HG03521 (cell line): Measurements from ENCODE around the gene PON3.
A peak's percentile ranks its signal among the peaks of the same experiment; 100 is the strongest.

Experiments used
- ATAC-seq: cut with Tn5 transposase; IDR thresholded peaks from one replicate; pipeline ENCODE4 v1.9.1; 2021; ENCODE audit warnings: mild to moderate bottlenecking, moderate library complexity; ENCODE audit not compliant: unreplicated experiment

PON3 gene

DNA sequence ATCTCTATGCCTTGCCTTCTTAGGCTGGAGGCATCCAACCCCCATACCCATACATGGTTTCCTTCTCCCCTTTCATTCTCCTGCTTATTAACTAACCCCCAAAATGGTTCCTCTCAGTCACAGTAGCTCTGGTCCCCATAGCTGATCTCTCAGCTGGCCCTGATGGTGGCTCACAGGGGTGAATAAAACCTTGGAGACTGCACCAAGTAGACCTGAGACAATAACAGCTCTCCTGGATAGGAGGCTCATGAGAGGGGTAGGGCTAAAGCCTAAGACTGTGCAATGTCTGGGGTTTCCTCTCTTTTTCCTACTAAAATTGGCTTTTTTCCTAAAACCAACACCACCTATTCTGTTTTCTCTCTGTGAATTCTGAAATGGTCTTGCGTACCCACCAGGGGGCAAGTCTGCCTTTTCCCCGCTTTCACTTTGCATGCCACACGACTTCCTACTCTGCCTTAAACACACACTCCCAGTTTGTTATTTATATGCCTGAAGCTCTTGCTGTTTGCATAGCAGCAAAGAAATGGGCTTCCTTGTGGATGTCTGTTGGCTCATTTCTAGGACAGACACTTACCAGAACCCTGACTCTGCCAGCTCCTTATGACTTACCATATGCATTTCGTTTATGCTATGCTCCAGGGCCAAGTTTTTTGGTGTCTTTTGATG is 53.4 kb downstream of the PON3 start:
- no peak for ATAC-seq

GRCh38 chr7:95342029-95342428 is 54.1 kb downstream of the PON3 start:
- ATAC-seq: no peak

DNA sequence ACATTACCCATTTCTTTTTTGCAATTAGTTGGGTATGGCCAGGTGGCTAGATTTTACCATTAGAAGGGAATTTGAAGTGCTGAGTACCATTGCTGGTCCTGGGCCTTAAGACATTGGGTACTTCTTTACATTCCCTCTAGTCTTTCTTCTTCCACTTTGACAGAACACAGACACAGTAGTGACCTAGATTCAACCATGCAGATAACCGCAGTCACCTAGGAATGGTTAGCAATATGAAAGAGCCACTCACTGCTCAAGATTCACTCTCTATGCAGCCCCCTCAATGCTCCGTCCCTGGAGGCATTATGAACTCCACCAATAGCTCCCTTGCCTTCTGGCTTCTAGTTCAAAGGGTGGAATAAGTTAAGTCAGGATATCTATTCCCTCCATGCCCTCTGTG is 55.7 kb downstream of the PON3 start:
- no peak for ATAC-seq

GRCh38 chr7:95338832-95339231 is 57.3 kb downstream of the PON3 start:
- ATAC-seq: no peak

DNA sequence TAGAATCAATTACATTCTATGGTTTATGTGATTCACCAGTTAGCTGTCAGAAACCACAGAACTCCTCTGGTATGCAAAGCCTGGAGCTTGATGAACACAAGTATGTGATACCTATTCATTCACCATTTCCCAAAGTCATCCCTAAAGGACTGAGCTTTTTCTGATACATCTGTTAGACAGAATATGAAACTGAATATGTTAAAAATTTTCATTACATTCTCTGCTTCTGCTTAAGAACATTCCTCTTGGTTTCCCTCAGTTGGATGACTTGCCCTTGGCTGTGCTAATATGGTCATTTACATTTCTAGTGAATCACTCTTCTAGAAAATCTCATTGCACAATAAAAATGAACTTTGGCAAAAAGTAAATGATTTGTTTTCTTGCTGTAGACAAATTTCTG is 61.1 kb downstream of the PON3 start:
- no peak for ATAC-seq

GRCh38 chr7:95334447-95334846 is 61.7 kb downstream of the PON3 start:
- no peak for ATAC-seq

DNA sequence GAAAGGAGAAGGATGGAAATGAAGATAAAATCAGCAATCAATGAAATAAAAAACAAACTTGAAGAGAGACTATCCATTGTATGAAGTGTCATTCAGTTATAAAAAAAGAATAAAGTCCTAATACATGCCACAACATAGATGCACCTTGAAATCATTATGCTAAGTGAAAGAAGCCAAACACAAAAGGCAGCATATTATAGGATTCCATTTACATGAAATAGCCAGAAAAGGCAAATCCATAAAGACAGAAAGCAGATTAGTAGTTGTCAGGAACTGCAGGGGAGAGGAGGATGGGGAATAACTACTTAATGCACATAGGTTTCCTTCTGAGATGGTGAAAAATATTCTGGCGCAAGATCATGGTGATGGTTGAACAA is 65.2 kb downstream of the PON3 start:
- peak; percentile 12 for ATAC-seq

GRCh38 chr7:95330204-95330960 is 65.8 kb downstream of the PON3 start:
- peak; percentile 89 for ATAC-seq

GRCh38 chr7:95327356-95327755 is 68.8 kb downstream of the PON3 start:
- ATAC-seq: no peak

DNA sequence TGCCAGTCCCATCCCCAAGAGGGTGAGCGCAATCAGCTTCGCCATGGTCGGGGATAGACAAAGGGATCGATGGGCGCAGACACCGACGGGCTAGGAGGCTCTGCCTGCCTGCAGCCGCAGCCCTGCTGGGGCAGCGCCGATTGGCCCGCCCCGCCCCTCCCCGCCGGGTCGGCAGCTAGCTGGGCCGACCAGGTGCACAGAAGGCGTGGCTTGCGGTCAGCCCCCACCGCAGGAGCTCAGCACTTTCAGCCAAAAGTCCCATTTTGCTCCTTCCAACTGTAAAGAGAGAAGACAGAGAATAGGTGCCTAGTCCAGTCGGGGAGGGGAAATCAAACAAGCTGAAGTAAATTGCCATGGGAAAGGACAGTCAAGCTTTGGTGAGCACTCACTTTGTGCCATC is 71.7 kb downstream of the PON3 start, which contains the start of gene PON1:
Gene PON1, minus strand, starts transcription at position 102 of the 400 bp plus-strand sequence. Its CDS starts 57 bp downstream, at position 45.
- ATAC-seq: no peak

GRCh38 chr7:95323410-95324129 is 72.6 kb downstream of the PON3 start:
- no peak for ATAC-seq

DNA sequence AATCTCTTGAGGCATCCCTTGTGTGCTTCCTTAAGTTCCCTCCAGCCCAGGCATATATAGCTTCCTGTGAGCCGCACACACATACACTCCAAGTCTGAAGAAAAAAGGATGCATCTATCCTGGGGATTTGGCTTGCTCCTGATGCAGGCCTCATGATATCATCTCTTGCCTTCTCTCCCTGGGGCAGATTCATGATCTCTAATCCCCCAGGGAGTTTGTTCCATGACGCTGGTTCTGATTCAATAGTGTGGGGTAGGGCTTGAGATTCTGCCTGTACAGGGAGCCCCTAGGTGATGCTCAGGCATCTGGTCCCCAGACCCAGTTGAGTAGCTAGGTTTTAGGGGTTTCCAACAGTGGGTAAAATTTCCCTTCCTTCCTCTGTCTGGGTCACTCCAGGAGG is 73.3 kb downstream of the PON3 start:
- no peak for ATAC-seq

GRCh38 chr7:95322396-95322795 is 73.8 kb downstream of the PON3 start:
- no peak for ATAC-seq

- ATAC-seq: no peak
Measured at GRCh38 chr7:95321720-95322119, 74.5 kb downstream of the PON3 start.

GRCh38 chr7:95320651-95321050 is 75.5 kb downstream of the PON3 start:
- ATAC-seq: no peak

DNA sequence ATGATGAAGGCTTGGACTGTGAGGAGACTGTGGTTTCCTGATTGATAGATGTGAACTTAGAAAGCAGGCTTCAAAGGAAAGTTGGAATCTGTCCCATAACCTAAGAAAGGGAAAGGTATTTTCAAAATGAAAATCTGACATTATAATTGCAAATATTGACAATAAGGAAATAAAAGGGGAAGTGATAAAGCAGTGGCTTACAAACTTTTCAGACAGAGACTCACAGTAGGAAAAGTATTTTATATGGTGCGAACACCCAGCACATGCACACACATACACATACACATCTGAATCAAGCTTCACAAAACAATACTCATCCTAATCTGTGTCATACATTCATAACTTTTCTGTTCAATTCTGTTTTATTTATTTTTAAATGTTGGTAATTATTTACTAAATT is 76.6 kb downstream of the PON3 start:
- ATAC-seq: no peak

DNA sequence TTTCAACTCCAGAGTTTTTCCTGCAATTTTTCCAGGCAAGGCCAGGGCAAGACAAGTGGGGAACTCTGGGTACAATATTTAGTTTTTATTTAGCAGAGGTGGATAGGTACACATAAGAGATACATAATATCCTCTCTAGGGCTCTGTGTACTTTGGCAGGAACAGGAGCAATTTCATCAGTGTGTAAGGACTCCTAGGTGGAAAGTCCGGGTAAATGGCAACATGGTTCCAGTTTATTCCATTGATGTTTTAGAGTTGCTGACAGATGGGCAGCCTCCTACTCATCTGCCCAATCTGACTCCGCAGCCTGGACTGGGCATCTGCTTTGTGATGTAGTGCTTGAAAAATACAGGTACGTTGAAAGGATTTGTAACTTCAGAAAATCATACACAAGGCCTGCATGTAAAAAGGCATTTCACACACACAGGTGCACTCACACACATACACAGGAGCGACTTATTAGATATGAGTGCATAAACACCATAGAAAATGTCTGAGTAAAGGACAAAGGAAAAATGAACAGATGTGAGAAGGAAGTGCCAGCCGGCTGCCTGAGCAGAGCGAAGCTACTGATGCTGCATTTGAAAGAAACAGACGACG is 77.6 kb downstream of the PON3 start:
- no peak for ATAC-seq

DNA sequence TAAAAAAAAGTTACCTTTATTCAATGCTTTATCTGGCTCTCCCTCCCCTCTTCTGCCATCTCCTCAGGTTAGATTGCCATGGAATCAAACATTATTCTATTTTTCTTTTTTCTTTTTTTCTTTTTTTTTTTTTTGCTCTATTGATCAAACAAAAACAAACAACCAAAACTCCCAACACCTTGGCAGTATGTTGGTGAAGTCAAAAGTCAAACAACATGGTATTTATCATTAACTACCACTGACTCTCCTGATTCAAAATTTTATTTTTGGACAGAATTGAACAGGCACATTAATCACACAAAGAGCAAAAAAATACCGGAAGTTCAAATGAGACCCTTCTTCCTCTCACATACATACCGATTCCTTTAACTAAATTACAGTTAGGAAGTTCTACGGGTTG is 78.2 kb downstream of the PON3 start:
- no peak for ATAC-seq

DNA sequence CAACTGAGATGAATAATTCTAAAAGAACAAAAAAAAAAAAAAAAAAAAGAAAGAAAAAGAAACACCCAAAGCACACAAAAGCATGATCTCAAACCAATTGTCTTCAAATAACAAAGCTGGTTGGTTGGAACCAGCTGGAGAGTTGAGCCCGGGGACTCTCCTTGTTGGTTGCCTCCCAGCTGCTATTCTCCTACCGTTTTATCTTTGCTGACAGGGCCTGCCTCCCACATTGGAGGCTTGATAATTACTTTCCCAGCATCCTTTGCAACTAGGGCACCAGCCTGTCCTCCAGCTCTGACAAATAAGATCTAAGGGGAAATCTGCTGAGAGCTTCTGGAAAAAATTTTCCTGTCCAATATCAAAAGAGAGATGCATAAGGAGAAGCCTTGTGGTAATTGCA is 78.6 kb downstream of the PON3 start:
- no peak for ATAC-seq

DNA sequence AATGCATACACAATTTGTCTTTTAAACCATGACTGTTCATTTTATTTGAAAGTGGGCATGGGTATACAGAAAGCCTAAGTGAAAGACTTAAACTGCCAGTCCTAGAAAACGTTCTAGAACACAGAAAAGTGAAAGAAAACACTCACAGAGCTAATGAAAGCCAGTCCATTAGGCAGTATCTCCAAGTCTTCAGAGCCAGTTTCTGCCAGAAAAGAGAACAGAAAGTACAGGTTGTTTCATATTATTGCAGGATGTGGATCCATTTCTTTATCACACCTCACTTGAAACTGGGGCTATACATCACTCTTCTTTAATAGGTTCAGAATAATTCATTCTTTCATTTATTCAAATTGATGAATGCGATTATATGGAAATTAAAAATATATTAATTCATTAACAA is 79.6 kb downstream of the PON3 start:
- ATAC-seq: peak; percentile 71

GRCh38 chr7:95312561-95312960 is 83.6 kb downstream of the PON3 start:
- no peak for ATAC-seq

DNA sequence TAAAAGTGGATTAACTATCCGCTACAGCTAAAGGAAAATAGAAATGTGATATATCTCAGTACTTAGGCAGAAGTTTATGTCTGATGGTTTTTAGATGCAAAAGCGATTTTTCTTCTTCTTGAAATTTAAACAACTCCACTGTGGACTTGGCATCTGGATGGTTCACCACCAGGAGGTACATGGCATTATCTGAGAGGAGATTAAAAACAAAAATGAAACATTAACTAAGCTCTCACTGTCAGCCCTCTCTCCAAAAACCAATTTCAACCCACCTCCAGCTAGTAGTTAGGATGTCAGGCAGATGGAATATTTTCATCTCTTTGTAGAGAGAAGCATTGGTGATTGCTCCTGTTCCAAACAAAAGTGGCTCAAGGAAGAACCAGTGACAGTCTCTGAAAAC is 84.8 kb downstream of the PON3 start:
- ATAC-seq: no peak
